Measurements from ENCODE around the gene FUBP1.
"Not testable (repeated sequence)": the region's sequence is repeated elsewhere in the genome, so short reads cannot be mapped to it uniquely, and the experiment has no call there.

FUBP1 gene

GRCh38 chr1:77942400-77943140, 36.3 kb downstream of the FUBP1 start:
- DNase-seq = no peak

- DNase-seq = no peak
These were observed 37.8 kb downstream of the FUBP1 start for GRCh38 chr1:77940921-77941570.

- DNase-seq = no peak
These were observed 40.2 kb downstream of the FUBP1 start for GRCh38 chr1:77938651-77939050.

GRCh38 chr1:77929806-77930205, 49.1 kb downstream of the FUBP1 start:
- DNase-seq = no peak

- DNase-seq = no peak
These were observed 51.5 kb downstream of the FUBP1 start for GRCh38 chr1:77927414-77927813.

GRCh38 chr1:77926561-77927357, 52.1 kb downstream of the FUBP1 start:
- DNase-seq = no peak

- DNase-seq = no peak
These were observed 52.9 kb downstream of the FUBP1 start for GRCh38 chr1:77925956-77926355.

- DNase-seq = no peak
These were observed 53.4 kb downstream of the FUBP1 start for GRCh38 chr1:77925518-77925917.

- DNase-seq = not testable (repeated sequence)
These were observed 60.0 kb downstream of the FUBP1 start for GRCh38 chr1:77918918-77919317.

GRCh38 chr1:77910116-77910515, 68.8 kb downstream of the FUBP1 start:
- DNase-seq = no peak

GRCh38 chr1:77906624-77907023, 72.2 kb downstream of the FUBP1 start:
- no peak for DNase-seq

GRCh38 chr1:77906019-77906545, 72.8 kb downstream of the FUBP1 start:
- no peak for DNase-seq

GRCh38 chr1:77905603-77906002, 73.3 kb downstream of the FUBP1 start:
- no peak for DNase-seq

- no peak for DNase-seq
These were observed 78.1 kb downstream of the FUBP1 start for GRCh38 chr1:77900687-77901293.

- DNase-seq = no peak
These were observed 79.1 kb downstream of the FUBP1 start for GRCh38 chr1:77899647-77900320.
